Hematopoietic multipotent progenitor cell treated with erythropoietin and hydrocortisone succinate and interleukin-3 and kit ligand, for 15 days (in vitro differentiated cells): ENCODE data around the gene PLCH1.

Experiments
- DNase-seq: peaks from one replicate; pipeline ENCODE4 v3.0.0-alpha.2; 2015; ENCODE audit warnings: low spot score

Gene PLCH1

DNA sequence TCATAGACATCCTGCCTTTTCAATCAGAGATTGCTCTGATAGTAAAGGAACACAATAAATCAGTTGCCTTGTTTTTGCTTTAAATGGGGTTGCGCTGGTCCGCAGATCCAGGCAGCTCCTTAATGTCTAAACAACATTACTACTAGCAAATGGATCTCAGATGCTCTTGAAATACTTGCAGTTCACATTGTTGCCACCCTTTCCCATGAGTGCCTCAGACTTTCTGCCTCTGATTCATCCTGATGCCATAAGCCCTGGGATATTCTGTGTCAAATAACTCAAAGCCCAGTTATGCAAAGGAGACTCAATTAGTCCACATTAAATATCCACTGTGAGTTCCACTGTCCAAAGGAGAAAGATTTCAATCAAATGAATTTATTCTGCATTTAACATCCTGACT, 196.7 kb downstream of the PLCH1 start:
- no peak for DNase-seq

DNA sequence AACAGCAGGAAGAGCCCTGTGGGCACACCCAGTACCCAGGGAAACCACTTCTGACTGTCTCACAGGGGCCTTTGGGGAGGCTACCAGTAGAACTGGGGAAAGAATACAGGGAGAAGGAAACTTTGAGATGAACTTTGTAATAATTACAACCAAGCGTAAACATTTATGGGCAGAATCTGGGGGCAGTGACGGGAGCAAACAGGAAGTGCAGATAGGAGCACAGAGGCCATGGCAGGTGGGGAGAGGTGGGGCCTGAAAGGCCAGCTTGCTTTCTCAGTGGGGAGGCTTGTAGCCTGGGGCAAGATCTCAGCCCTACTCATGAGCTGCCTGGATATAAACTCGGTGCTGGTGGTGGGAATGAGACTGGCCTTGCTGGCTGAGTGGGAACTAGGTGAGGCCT, 209.8 kb downstream of the PLCH1 start:
- DNase-seq = no peak

DNA sequence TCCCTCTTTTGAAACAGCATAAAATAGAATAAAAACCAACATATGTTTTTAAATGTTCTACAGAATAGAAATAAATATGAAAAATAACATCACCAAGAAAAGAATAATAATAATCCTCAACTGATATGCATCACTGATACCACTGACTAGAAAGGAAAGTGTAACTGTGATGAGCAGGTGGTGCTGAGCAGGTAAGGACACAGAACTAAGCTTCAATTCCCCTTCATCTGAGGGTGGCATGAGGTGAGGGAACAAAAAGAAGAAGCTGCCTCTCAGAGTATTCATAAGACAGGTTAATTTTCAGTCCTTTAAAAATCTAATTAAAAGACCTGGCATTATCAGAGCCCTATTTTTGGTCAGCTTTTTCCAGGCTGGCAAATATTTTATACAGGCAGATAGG, 216.3 kb downstream of the PLCH1 start:
- no peak for DNase-seq

DNA sequence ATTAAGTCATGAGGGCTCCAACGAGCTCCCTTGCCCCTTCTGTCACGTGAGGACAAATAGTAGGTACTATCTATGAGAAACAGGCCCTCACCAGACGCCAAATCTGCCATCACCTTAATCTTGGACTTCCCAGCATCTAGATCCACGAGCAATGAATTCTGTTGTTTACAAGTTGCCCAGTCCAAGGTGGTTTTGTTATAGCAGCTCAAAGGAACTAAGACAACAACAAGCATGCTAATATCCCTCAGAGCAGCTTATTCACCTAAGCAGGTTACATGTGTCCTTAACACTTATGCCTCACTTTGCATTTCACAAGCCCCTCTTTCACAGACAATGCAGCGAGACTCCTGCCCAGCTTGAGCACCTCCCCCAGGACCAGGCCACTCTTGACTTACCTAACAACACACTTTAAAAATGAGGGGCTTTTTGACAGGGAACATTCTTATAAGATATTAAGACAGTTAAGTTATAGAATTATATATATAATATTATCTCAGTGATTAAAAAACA, 219.5 kb downstream of the PLCH1 start:
- DNase-seq = no peak

DNA sequence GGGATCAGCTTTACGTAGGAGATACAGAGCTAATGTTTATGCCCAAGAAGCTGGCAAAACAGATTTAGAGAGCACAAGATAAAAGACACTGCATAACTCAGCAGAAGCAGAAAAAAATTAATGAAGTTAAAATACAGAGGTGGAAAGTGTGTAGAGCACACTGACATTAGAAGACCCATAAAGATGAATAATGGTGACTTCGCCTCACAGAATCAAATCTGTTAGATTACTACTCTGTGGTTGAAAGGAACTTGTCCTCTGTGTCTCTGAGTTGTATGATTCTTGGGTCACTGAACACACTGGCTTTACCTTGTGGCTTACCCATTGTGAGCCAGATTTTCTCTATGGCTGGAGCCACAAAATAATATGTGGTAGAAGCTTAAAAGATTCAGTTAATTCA, 224.4 kb downstream of the PLCH1 start:
- no peak for DNase-seq

DNA sequence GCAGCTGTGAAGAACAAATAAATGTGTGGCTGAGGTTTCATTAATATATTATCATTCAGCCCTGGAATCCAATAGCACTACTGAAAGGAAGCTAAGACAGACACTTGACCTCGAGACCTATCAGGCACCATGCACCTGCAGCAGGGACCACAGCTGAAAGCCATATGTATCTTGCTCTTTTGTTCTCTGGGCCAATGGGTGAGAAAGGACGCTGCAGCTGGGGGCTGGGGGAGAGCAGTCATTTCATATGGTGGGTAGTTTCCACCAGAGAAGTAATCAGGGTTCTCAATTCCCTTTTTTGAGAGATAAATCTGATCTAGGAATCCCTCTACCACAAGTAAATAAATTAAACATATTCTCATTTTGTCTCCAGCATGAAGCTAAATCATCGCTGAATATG, 225.8 kb downstream of the PLCH1 start:
- DNase-seq = no peak

DNA sequence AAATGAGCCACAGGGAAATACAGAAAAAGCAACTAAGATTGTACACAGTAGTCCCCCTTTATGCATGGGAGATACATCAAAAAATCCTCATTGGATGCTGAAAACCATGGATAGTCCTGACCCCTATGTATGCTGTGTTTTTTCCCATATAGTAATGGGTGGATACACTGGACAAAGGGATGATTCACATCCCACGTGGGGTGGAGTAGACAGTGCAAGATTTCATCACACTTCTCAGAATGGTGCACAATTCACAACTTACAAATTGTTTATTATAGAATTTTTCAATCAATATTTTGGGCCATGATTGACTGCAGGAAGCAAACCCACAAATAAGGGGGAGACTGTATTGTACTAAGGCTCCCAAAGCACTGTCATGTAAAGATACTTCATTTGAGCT, 227.0 kb downstream of the PLCH1 start:
- no peak for DNase-seq

DNA sequence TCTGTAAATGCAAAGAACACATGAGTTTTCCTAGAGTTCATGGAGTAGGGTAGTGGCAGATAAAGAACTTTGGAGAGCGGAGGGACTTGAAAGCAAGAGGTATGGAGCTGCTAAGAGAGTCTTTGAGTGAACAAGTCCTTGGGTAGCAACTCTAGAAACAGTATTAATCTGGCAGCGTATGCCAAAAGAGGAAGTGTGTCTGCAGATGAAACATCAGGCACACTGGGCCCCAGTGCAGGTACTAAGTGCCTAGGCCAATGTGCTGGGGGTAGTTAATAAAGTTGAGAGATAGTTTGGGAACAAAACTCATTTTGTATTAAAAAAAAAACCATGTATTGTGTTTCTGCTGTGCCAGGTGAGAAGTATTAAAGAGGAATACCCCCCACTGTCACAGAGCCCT, 228.4 kb downstream of the PLCH1 start:
- DNase-seq = no peak

DNA sequence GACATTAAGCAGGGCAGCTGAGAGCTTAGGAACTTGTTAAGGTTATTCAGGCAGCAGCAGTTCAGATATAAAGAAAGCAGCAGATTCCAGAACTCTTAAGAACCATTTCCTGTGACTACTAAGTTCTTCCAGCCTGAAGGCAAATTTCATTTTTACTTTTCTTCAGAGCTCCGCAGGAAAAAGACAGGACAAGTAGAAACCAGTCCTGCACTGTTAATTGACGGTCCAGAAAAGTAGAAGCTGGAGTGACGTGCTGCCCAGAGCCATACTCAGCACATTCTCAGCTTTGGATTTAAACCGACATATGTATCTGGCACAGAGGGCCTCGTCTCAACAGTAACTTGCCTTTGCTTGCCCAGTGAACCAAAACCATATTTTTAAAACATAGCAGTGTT, 232.0 kb downstream of the PLCH1 start:
- DNase-seq = no peak

DNA sequence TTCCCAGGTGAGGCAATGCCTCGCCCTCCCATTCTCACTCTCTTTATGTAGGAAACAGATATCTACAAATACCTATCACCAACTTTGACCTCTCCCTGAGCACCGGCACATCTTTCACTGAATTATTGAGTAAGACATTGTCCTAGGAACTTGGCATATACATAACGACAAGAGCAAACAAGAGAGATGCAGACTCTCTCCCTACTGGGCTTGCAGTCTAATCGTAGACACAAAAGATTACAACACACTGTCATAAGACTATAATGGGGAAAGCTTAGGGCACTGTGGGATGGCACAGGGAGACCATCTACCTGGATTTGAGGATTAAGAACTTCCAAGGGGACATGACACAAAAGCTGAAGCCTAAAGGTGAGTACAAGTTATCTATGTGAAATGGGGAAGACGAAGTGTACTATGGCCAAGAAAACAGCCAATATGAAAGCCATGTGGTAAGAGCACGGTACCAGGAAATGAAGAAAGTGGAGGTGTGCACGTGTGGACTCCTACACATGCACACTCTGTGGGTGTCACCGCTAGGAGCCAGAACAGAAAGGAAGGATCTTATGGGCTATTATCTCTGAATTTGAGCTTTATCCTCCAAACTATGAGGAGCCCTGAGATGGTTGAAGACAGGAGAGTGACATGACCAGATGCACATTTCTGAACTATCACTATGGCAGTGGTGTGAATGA, 232.6 kb downstream of the PLCH1 start:
- no peak for DNase-seq

DNA sequence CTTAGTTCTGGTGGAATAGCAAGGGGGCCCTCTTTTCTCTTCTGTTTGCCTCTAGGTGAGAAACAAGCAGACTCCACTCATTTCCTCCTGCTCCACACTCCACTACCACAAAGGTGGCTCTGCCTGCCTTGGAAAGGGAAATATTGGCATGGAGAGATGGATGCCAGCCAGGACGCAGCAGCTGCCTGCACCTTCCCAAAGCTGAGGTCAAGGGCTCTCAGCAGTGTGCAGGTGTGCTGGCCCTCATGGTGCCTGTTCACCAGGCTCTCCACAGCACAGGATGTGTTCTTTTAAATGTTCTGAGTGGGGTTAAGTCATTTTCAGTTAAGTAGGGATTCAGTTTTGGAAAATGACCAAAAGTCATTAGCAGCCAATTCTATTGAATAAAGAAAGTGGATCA, 240.2 kb downstream of the PLCH1 start:
- no peak for DNase-seq

DNA sequence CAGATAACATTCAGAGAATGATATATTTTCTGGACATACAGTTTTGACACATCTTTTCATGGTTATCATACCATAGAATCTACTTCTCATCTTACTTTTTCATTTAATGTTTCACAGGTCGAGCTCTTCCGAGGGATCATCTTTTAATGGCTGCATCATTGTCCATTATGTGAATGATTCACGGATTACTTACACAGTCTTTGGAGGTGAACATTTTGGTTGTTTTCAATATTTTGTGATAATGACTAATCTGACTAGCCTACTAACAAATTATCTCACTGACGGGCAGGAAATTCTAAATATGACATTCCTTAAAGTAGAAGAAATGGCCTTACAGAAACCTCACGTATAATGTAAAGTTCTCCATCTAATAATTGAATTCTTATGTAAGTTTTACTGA, 242.2 kb downstream of the PLCH1 start:
- DNase-seq = no peak

DNA sequence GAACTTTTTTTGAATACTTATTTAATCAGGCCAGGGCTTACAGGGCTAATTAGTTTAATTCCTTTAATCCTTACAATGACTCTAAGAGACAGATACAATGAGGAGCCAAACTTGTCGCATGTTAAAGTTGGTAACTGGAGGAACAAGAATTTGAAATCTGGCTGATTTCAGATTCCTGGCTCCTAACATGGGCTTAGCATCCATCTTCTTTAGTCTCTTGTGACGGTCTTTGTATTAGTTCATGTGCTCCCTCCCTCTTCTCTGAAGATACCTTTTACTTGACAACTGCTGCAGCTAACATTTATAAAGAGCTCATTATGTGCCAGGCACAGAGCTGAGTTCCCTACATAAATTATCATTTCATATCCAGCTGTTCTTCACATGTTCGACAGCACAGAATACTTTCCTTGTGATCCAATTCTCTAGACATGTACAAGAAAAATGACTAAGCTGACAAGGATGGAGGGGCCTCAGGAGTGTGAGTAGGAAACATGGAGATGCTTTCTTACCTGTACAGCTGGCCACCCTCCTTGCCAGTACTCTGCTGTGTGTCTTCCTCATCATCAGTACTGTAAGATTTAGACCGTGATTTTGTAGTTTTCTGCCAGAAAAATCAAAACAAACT, 244.6 kb downstream of the PLCH1 start:
- DNase-seq = no peak

DNA sequence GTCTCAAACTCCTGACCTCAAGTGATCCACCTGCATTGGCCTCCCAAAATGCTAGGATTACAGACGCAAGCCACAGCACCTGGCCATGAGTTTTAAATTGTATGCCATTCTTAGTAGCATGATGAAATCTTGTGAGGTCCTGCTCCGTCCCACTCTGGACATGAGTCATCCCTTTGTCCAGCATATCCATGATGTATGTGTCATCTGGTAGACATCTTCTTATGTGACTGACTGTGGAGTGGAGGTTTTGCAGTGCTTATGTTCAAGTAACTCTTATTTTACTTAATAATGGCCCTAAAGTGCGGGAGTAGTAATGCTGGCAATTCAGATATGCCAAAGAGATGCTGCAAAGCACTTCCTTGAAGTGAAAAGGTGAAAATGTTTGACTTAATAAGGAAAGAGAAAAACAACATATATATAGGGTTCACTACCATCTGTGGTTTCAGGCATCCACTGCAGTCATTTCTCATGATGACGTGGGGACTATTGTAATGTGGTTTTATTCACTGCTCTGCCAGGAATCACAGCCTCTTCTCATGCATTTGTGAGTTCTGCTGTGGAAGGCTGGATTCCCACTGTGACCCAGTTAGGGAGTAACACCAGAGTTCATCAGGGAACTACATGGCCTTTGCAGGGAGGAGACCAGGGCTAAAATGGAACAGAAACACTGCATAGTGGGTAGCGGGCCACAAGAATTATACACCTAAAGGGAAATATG, 246.8 kb downstream of the PLCH1 start:
- no peak for DNase-seq

DNA sequence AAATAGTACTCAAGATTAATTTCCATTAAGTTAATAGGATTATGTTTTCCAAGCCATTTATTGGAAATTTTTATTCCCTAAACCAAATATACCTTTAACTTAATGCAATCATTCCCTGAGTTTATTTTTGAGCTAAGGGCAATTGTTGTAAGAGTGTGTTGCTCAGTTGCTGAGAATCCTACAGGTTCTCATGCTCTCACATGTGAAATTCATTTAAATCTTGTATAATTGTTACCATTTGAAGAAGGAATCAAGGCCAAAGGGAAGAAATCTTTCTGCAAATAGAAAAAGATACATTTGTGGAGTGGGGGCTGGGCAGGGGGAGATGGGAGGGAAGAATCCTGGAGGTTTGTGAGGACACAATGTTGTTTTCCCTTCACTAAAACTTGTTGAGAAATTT, 248.7 kb downstream of the PLCH1 start:
- DNase-seq = no peak

DNA sequence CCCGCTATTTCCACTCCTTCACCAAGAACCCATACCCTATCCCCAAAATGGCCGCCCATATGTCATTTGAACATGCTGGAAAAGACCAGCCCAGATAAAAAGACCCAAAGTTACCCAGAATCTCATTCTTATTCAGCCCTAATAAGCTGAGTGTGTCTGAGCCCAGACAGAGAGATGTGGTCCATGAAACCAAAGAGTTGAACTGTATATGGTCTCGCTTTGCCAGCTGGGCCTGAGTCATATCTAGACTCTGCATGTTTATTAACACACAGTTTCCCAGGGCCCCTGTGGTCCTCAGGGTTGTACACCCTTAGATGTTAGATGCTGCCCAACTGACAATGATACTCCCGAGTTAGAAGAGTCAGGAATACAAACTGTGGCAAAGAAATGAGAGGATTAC, 249.5 kb downstream of the PLCH1 start:
- DNase-seq = no peak

DNA sequence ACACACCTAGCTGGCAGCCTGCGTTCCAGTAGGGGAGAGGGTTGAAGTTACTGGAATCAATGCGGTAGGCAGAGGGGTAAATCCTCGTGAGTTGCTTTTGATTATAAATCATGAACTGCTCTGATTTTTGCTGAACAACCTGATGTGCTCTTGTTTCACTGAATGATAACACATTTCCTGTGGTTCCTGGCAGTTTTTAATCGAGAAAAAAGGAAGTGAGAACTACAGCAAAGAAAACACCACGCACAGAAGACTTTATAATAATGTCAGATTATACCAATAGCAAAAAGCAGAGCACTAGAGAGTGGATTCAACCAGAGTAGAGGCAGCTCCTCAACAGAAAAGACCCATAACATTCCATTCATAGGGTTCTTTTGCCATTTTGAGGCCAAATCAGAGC, 250.5 kb downstream of the PLCH1 start:
- DNase-seq = no peak

DNA sequence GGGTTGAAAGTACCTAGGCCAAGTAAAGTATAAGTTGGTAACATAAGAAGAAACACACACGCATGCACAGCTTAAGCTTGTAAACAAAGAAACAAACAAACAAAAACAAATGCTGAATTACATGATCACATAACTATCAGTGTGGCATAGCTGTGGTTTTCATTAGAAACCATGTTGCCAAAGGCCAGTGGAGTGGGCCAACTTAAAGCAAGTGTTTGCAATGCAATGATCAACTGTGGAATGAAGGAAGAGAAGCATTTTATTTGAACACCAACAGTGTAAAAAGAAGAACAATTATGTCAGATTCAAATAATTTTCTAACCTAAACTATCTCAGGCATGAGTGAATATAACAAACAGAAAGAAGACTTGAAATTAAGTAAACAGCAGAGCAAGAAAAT, 252.0 kb downstream of the PLCH1 start:
- no peak for DNase-seq

DNA sequence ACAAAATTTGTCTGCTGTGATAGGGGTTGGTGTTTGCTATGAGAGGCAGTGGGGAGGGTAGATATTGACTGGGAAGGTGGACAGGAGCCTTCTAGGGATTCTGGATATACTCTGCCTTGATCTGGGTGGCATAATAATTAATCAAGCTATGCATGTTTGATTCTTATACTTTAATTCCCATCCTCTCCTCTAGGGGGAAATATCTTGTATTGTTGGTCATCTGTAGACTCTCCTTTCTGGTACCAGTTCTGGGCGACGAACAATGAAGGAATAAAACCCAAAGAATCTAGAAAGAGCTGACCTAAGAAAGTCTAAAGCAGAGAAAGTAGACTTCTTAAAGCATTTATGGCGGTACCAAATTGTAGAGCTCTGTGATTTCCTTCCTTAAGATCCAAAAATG, 253.2 kb downstream of the PLCH1 start:
- DNase-seq = no peak

DNA sequence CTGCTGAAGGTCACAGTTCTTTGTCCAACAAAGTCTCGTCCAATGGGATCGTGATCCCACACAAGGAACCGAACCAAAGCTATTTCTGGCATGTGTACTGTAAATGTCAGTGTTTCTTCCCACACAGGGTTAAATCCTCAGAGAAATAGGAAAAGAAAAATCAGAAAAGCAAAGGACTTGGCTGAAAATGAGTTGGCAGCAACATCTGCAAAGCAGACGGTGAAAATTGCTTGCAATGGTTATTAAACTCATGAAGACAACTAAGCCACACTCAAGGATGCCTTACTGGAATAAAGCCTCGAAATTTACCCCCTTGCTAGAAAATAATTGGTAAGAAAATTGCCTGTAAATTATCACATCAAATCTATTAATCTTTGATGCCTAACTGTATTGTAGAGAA, 256.2 kb downstream of the PLCH1 start:
- DNase-seq = no peak

DNA sequence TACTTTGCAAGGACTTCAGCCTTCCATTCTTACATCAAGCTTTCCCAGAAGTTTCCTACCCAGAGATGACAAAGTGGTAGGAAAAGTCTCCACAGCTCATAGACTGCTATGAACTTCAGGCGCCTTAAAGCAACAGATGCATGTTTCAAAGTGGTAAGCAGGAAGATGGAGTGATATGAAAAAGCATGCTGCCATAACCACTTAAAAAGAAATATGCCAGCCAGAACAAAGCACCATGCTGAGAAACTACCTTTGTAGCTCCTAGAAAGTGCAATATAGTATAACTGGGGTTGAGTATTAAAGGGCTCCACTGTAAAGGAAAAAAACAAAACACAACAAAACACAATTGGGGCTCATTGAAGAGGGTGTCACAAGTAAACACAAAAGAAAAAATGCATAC, 259.0 kb downstream of the PLCH1 start:
- DNase-seq = no peak

DNA sequence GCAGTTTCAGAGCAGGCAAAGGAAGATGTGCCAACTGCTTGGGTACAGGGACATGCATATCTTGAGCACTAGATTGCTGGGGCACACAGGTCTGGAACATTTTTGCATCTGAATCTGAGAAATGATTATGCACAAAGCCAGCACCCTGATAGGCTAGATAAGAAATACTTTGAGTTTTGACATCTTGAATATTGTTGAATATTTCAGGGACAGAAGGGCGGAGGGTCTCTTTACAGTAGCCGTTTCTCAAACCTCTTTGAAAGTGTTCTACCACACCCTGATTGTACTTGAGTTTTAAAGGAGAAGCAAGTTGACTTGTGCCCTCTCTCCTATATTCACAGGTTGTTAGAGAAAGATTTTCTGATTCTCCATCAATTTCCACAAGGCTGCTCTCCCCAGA, 263.3 kb downstream of the PLCH1 start:
- DNase-seq = no peak

DNA sequence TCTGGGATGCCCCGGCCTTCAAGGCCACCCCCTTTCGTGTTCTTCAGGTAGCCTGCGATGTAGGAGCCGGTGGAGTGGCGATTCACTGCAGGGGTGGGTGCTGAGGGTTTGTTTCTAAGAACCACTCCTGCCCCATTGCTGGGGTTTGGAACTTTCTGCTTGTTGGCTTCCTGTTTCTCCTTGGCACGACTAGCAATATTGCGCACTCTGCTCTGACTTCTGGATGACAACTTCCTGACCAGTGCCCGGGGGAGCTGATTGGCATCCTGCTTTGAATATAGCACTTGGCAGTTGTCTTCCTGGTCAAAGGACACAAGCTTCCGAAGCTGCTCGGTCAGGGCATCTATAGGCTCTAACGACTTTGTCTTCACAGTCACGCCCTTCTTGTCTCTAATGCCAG, 263.8 kb downstream of the PLCH1 start:
- DNase-seq = no peak

DNA sequence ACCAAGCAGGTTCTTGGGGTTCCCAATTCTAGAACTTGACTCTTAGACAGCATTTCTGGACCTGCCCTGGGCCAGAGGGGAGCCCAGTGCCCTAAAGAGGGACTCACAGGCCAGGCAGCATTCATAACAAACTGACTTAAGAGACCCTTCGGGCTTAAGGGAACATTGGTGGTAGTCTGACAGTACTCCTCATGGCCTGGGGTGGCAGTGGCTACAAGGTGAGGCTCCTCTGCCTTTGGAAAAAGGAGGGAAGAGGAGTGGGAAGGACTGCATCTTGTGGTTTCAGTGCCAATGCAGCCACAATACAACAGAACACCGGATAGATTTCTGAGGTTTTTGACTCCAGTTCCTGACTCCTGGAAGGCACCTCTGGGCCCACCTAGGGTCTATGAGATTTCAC, 279.2 kb downstream of the PLCH1 start:
- DNase-seq = no peak
